Nucleus accumbens (tissue), 56 donors: ENCODE measurements around the gene SPOCK3.
"Not testable (repeated sequence)": the region's sequence is repeated elsewhere in the genome, so short reads cannot be mapped to it uniquely, and the experiment has no call there.

Source experiments
- DNase-seq, 56 donors: peaks; one replicate each; lab custom pipeline; 2025; lab: John Stamatoyannopoulos, UW

Gene SPOCK3

DNA sequence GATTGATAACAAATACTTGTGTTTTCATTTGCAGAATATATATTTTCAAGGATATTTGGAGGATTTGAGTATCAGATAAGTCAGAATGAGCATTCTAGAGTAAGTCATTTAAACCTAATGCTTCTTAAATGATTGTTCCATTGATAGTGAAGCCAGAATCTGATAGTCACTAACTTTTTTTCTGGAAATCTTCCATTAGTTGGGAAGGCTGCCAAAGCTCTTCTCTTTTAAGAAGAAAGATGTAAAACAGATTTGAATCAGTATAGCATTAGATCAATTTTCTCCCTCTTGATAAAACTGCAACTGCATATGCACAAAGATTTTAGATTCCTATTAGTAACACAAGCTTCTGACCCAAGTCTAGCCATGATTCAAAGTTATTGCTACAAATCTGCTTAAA, 256.7 kb downstream of the SPOCK3 start:
- no peak for DNase-seq

- DNase-seq, result peak in 1 of 56 donors; percentile 6
Observed at GRCh38 chr4:166972071-166972470, 262.2 kb downstream of the SPOCK3 start.

DNA sequence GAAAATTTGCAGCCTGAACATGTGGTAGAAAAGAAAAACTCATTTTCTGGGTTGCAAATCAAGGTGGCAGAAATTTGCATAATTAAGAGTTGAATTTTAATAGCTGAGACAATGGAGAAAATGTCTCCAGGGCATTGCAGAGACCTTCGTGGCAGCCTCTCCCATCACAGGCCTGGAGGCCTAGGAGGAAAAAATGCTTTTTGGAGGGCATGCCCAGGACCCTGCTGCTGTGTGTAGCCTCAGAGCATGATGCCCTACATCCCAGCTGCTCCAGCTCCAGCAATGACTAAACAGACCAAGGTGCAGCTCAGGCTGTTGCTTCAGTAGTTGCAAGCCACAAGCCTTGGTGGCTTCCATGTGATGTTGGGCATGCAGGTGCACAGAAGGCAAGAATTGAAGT, 266.1 kb downstream of the SPOCK3 start:
- not testable (repeated sequence) for DNase-seq

GRCh38 chr4:166965562-166965961, 268.7 kb downstream of the SPOCK3 start:
- DNase-seq, result no peak

GRCh38 chr4:166957451-166957850, 276.8 kb downstream of the SPOCK3 start:
- DNase-seq, result no peak

DNA sequence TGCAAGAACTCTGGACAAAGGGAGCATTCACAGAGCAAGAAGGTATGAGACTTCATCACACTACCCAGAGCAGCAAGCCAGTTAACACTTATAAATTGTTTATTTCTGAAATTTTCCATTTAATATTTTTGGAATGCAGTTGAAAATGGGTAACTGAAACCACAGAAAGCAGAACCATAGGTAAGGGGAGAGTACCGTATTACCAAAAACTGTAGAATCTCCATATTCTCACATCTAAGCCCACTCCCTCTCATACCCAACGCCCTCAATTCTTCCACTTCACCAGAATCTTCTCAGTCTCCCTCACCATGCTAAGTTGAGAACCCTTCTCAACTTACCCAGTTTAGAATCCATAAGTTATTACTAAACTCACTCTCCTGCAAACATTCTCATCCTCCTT, 277.8 kb downstream of the SPOCK3 start:
- DNase-seq, result no peak

DNA sequence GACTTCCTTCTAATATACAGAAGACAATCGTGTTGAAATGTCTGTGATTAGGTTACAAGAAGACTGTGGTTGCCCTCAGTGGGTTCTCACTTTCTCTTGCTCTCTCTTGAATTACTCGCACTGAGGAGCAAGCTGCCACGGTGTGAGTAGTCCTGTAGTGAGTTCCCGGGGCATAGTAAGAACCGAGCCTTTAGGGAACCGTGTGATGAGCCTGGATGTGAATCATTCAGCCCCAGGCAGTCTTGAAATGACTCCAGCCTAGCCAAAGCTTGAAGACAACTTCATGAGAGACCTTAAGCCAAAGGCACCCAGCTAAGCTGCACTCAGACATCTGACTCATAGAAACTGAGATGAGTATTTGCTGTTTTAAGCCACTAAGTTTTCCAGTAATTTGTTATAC, 292.7 kb downstream of the SPOCK3 start:
- no peak for DNase-seq

DNA sequence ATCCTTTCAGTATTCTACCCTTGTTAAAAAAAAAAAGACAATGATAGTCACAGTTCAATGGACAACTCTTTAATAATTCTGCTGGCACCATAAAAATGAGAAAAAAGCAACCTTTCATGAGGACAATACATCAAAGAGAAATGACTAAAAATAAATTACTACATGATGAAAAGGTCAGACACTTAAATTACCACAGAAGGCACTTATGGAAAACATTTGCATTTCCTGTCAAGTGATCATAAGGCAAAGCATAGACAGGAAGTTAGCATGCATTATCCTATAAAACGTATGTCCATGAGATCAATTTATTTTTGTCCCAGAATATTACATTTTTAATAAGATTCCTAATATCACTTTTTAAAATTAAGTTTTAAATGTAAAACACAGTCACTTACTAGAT, 303.8 kb downstream of the SPOCK3 start:
- no peak for DNase-seq

GRCh38 chr4:166924424-166924823, 309.9 kb downstream of the SPOCK3 start:
- DNase-seq, result no peak

GRCh38 chr4:166913926-166914325, 320.4 kb downstream of the SPOCK3 start:
- no peak for DNase-seq

DNA sequence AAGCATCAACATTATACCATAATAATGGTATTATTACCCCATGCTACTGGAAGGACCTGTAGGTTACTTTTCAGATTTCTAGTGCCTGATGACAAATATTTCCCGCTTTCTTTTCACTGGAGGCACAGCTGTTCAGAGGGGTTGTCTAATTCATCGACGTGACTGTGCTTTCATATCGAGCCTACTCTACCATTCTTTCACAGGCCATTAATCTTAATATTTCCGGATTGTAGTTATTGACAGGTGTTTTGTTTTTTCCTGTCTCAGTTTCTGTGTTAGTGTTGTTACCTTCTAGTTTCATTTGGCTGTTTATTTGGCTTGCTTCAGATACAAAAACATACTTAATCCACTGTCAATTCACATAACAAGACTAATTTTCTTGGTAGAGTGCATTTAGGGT, 330.9 kb downstream of the SPOCK3 start:
- no peak for DNase-seq

- DNase-seq, result no peak
Observed at GRCh38 chr4:166902941-166903340, 331.4 kb downstream of the SPOCK3 start.

DNA sequence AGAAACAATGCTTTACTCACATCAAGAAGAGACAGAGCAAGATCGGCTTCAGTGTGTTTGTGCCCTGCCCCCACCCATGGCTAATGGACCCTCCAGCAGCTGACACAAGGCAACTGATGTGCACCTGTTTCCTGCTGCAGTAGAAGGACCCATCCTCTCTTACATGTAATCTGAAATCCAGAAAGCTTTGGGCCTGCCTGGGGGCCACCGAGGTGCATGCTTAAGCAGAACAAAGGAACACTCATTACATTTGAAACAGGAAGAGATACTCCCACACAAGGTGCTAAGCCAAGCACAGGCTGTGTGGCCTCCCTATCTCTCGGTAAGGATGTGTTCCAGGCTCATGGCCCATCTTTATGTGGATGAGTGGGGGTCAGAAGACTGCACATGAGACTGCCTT, 338.0 kb downstream of the SPOCK3 start:
- DNase-seq, result no peak

GRCh38 chr4:166895771-166896170, 338.5 kb downstream of the SPOCK3 start:
- DNase-seq, result no peak

DNA sequence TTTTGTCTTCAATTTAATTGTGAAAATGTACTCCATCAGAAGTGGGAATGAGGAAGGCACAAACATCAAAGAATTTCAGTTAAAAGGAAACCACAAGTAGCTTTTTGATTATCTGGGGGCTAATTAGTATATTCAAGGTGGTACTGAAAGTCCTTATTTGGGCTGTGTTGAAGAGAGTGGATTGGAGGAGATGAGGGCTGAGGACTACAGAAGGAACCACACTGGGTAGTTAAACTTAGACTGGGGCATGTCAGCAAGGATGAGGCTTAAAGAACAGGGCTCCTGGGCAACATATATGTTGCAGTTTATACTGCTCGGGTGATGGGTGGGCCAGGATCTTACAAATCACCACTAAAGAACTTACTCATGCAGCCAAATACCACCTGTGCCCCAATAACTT, 346.8 kb downstream of the SPOCK3 start:
- no peak for DNase-seq

- no peak for DNase-seq
Observed at GRCh38 chr4:166886718-166887117, 347.6 kb downstream of the SPOCK3 start.

- DNase-seq, result no peak
Observed at GRCh38 chr4:166882221-166882620, 352.1 kb downstream of the SPOCK3 start.

DNA sequence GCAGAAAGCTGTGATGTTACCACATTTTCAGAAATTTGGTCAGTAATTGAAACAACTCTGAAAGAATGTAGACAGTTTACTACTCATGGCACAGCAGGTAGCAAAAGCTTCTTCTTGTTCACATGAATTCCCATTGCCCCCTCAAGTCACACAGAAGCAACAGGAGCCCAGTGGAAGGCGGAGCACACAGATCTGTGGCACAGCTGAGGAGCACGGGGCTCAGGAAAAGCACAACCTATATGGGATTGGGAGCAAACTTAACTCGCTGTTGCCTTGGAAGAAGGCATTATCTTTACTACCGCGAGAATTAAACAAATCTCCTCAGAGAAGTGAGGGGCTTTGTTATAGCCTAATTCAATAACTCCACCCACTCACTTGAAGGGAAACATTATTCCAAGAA, 358.5 kb downstream of the SPOCK3 start:
- DNase-seq, result no peak

GRCh38 chr4:166862032-166862431, 372.3 kb downstream of the SPOCK3 start:
- DNase-seq, result no peak

DNA sequence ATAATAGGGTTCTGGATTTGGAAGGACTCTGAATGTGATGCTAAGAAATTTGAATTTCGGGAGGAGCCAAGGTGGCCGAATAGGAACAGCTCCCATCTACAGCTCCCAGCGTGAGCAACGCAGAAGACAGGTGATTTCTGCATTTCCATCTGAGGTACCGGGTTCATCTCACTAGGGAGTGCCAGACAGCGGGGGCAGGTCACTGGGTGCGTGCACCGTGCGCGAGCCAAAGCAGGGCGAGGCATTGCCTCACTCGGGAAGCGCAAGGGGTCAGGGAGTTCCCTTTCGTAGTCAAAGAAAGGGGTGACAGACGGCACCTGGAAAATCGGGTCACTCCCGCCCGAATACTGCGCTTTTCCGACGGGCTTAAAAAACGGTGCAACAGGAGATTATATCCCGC, 383.9 kb downstream of the SPOCK3 start:
- DNase-seq, result not testable (repeated sequence)

DNA sequence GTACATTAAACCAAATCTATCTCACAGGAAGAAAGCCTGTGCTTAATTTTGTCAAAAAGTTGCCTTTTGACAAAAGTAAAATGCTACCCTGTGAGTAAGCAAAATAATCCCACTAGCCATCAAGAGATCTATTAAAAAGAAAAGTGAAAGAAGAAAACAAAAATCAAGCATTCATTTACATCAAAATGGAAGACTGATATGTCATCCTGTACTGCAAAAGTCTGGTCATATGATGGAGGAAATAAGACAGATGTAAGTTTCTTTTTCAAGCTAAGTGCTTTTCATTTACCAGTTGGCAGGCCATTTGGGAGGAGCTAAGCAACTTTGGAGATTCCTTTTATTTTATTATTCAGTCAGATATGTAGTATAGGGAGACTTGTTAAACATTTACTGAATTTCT, 387.4 kb downstream of the SPOCK3 start:
- DNase-seq, result no peak

DNA sequence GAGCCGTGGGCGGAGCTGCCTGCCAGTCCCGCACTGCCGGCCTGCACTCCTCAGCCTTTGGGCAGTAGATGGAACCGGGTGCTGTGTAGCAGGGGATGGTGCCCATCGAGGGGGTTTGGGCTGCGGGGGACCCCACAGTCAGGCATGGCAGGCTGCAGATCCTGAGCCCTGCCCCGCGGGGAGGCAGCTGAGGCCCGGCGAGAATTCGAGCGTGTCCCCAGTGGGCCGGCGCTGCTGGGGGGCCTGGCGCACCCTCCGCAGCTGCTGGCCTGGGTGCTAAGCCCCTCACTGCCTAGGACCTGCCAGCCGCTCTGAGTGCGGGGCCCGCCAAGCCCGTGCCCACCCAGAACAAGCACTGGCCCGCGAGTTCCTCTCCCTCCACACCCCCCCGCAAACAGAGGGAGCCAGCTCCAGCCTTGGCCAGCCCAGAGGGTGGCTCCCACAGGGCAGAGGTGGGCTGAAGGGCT, 391.5 kb downstream of the SPOCK3 start:
- DNase-seq, result no peak

- no peak for DNase-seq
Observed at GRCh38 chr4:166839615-166840251, 394.6 kb downstream of the SPOCK3 start.
